DMS 273 (cell line): ENCODE measurements around the gene NUDC.
"Not testable (repeated sequence)": the region's sequence is repeated elsewhere in the genome, so short reads cannot be mapped to it uniquely, and the experiment has no call there.

Source experiments
- DNase-seq: peaks from one replicate; lab custom pipeline; 2025; ENCODE audit not compliant: unreplicated experiment; lab: John Stamatoyannopoulos, UW

The NUDC gene

GRCh38 chr1:26986658-26987057 lies 65.1 kb downstream of the NUDC start:
- no peak for DNase-seq

GRCh38 chr1:26989403-26990109 lies 68.0 kb downstream of the NUDC start:
- DNase-seq = not testable (repeated sequence)

- peak; percentile 80 for DNase-seq
These were observed 70.0 kb downstream of the NUDC start for GRCh38 chr1:26991310-26992116.

GRCh38 chr1:26993237-26994019 lies 71.9 kb downstream of the NUDC start, which contains the start of gene TRNP1:
Gene TRNP1, plus strand, starts transcription at chr1:26993692. Its CDS starts 95 bp downstream, at chr1:26993787.
- peak; percentile 90 for DNase-seq

GRCh38 chr1:26994020-26994786 lies 72.7 kb downstream of the NUDC start:
- peak; percentile 76 for DNase-seq

- DNase-seq = peak; percentile 76
These were observed 73.4 kb downstream of the NUDC start for GRCh38 chr1:26994787-26995517.

- DNase-seq = no peak
These were observed 74.5 kb downstream of the NUDC start for GRCh38 chr1:26996024-26996423.
